ENCODE results near the gene DGCR2. TPM values are rescaled to one million over a fixed set of nuclear protein-coding genes. Genes with fewer than 3 reads are reported as not detected.

The DGCR2 gene
- total RNA-seq, 3 donors from 2014 or later = 36.8 to 58.4 (median 42.9) TPM

DNA sequence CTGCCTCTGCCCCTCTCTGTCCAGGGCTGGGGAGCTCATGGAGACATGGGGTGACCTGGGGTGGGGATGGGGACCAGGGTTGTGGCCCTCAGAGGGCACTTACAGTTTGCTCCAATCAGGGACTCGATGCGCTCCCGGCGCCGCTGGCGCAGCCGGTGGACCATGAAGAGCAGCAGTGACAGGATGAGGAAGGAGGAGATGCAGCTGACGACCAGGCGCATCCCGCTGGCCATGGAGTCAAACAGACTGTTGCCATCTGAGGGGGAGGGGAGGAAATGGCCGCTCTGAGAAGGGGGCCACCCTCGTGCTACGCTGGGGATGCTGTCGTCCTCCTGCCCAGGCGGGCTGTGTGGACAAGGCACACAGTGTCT, 80.5 kb downstream of the DGCR2 start:
- intact Hi-C loops (cut with DNase I; ENCODE audit: low total_unique reads) = no loop called here
- Histone ChIP-seq H3K4me1 (no peaks in the 10 kb centered on the region), H3K27ac (no peak overlapping the region), H3K4me3 (no peak overlapping the region), H3K36me3 (peaks cover 10% of the 10 kb centered on the region), H3K27me3 (no peaks in the 10 kb centered on the region), H3K9me3 (no peaks in the 10 kb centered on the region)
- TF ChIP-seq, protein P1, sequence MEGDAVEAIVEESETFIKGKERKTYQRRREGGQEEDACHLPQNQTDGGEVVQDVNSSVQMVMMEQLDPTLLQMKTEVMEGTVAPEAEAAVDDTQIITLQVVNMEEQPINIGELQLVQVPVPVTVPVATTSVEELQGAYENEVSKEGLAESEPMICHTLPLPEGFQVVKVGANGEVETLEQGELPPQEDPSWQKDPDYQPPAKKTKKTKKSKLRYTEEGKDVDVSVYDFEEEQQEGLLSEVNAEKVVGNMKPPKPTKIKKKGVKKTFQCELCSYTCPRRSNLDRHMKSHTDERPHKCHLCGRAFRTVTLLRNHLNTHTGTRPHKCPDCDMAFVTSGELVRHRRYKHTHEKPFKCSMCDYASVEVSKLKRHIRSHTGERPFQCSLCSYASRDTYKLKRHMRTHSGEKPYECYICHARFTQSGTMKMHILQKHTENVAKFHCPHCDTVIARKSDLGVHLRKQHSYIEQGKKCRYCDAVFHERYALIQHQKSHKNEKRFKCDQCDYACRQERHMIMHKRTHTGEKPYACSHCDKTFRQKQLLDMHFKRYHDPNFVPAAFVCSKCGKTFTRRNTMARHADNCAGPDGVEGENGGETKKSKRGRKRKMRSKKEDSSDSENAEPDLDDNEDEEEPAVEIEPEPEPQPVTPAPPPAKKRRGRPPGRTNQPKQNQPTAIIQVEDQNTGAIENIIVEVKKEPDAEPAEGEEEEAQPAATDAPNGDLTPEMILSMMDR (IDR thresholded peaks at IDR 0.05) = no peak
- TF ChIP-seq POLR2A (IDR thresholded peaks at IDR 0.05) = no peak
- no peak for TF ChIP-seq POLR2AphosphoS5 (IDR thresholded peaks at IDR 0.05)
- no peak for DNase-seq (ENCODE audit: low spot score in 2 of 2)

DNA sequence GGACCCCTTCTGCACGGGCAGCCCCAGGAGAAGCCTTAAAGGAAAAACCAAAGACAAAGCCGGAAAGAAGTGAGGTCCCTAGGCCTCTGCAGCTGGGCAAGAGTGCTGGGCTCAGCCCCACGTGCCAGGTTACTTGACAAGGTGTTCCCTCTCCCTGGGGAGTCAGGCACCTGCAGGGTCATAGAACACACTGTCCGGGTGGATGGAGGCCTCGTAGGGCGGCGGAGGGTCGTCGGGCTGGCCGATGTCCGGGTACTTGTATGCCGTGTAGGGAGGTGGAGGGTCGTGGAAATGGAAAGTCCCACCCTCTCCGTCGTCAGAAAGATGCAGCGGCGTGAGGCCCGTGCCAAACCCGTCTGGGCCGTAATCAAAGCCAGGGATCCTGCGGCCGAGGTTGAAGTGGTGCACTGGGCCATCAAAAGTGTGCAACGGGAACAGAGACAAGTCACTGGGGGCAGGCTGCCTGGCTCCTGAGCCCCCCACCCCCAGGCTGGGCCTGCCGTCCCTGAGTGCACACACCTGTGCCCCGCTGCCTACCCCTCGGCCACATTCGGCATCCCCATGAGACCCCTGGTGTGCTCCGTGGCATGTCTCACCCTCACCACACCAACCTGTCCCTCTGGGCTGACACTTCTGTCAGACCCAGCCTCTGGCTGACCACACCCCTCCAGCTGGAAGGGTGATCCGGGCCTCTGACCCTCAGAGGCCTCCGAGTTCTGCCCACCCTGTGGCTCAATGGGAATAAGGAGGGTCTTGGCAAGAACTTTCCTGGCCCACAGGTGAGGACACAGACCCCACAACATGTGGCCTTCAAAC, 81.1 kb downstream of the DGCR2 start:
- no peak for DNase-seq (ENCODE audit: low spot score in 2 of 2)
- no peaks in the 10 kb centered on the region for H3K27me3 ChIP-seq
- no peaks in the 10 kb centered on the region for H3K9me3 ChIP-seq
- intact Hi-C loops (cut with DNase I; ENCODE audit: low total_unique reads) = no loop called here
- peaks cover 10% of the 10 kb centered on the region for H3K36me3 ChIP-seq
- no peaks in the 10 kb centered on the region for H3K4me1 ChIP-seq
- H3K4me3 ChIP-seq = no peak overlapping the region
- no peak overlapping the region for H3K27ac ChIP-seq
- TF ChIP-seq, protein P1 (IDR thresholded peaks at IDR 0.05) = no peak
- TF ChIP-seq POLR2A (IDR thresholded peaks at IDR 0.05) (no peak), POLR2AphosphoS5 (IDR thresholded peaks at IDR 0.05) (no peak)

DNA sequence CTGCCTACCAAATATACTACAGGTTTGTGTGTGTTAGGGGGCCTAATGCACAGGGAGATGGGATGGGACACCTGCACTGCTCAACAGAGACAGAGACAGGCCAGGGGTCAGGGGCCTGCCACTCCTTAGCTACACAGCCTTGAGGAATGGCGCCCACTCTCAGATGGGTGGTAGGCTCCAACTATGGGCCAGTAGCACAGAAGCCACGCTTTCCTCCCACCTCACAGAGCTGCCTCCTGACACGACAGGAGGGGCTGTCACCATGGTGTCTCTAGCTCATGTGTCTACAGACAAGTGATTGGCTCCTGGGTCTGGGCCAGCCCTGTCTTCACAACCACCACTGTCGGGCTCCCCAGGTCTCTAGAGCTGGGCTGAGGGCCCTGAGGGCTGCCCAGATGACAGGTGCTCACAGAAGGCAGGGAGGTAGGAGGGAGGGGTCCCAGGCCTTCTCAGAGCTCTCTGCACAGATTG, 81.8 kb downstream of the DGCR2 start:
- no peaks in the 10 kb centered on the region for H3K4me1 ChIP-seq
- TF ChIP-seq, protein P1 (IDR thresholded peaks at IDR 0.05) = no peak
- no peak for TF ChIP-seq POLR2A (IDR thresholded peaks at IDR 0.05)
- no peak for TF ChIP-seq POLR2AphosphoS5 (IDR thresholded peaks at IDR 0.05)
- H3K27me3 ChIP-seq = no peaks in the 10 kb centered on the region
- H3K27ac ChIP-seq = no peak overlapping the region
- peaks cover 10% of the 10 kb centered on the region for H3K36me3 ChIP-seq
- H3K4me3 ChIP-seq = no peak overlapping the region
- H3K9me3 ChIP-seq = no peaks in the 10 kb centered on the region
- DNase-seq (ENCODE audit: low spot score in 2 of 2) = no peak
- intact Hi-C loops (cut with DNase I; ENCODE audit: low total_unique reads) = no loop called here

DNA sequence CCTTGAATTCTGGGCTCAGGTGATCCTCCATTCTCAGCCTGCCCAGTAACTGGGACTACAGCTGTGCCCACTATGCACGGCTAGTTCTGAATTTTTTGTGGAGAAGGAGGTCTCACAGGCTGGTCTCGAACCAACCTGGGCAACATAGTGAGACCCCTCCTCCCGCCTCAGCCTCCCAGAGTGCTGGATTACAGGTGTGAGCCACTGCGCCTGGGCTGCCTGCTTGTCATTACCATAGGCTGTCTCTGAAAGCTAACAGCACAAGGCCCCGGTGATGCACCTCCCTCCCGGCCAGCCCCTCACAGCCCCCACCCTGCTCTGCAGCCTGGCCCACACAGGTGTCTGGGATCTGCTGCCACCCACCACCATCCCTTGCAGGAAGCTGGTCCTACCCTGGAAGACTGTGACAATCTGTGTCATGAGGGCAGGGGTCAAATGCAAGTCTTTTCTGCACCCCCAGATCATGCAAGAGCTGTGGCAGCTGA, 82.4 kb downstream of the DGCR2 start:
- Histone ChIP-seq H3K9me3 (no peaks in the 10 kb centered on the region), H3K27ac (no peak overlapping the region), H3K27me3 (no peaks in the 10 kb centered on the region), H3K4me1 (no peaks in the 10 kb centered on the region), H3K4me3 (no peak overlapping the region), H3K36me3 (peaks cover 10% of the 10 kb centered on the region)
- intact Hi-C loops (cut with DNase I; ENCODE audit: low total_unique reads) = no loop called here
- TF ChIP-seq POLR2AphosphoS5 (IDR thresholded peaks at IDR 0.05) = no peak
- TF ChIP-seq, protein P1 (IDR thresholded peaks at IDR 0.05) = no peak
- TF ChIP-seq POLR2A (IDR thresholded peaks at IDR 0.05) = no peak
- DNase-seq (ENCODE audit: low spot score in 2 of 2) = no peak

DNA sequence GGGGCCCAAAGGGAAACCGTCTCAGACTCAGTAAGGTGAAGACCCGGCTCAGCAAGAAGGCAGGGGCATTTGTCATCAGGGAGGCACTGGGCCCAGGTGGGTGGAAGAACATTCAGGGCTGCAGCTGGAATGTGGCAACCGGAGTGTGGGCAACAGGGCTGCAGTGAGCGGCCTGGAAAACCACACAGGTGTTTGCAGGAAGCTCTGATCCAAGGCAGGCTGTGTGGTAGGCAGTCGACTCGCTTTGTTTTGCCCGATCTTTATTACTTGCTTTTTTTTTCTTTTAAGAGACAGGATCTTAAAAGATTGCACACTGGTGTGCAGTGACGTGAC, 82.8 kb downstream of the DGCR2 start:
- Histone ChIP-seq H3K27me3 (no peaks in the 10 kb centered on the region), H3K27ac (no peak overlapping the region), H3K9me3 (no peaks in the 10 kb centered on the region), H3K36me3 (peaks cover 10% of the 10 kb centered on the region), H3K4me3 (no peak overlapping the region), H3K4me1 (no peaks in the 10 kb centered on the region)
- intact Hi-C loops (cut with DNase I; ENCODE audit: low total_unique reads) = no loop called here
- TF ChIP-seq POLR2A (IDR thresholded peaks at IDR 0.05) = no peak
- TF ChIP-seq, protein P1 (IDR thresholded peaks at IDR 0.05) = no peak
- TF ChIP-seq POLR2AphosphoS5 (IDR thresholded peaks at IDR 0.05) = no peak
- no peak for DNase-seq (ENCODE audit: low spot score in 2 of 2)
